HG02938 (cell line): ENCODE data around the gene HPS5.
A peak's percentile ranks its signal among the peaks of the same experiment; 100 is the strongest.

Experiments
- ATAC-seq: cut with Tn5 transposase; IDR thresholded peaks from one replicate; pipeline ENCODE4 v1.9.1; 2021; ENCODE audit warnings: mild to moderate bottlenecking, moderate library complexity; ENCODE audit not compliant: unreplicated experiment

HPS5 gene

GRCh38 chr11:18322818-18323570 lies 1.1 kb upstream of the HPS5 start:
- ATAC-seq = no peak

DNA sequence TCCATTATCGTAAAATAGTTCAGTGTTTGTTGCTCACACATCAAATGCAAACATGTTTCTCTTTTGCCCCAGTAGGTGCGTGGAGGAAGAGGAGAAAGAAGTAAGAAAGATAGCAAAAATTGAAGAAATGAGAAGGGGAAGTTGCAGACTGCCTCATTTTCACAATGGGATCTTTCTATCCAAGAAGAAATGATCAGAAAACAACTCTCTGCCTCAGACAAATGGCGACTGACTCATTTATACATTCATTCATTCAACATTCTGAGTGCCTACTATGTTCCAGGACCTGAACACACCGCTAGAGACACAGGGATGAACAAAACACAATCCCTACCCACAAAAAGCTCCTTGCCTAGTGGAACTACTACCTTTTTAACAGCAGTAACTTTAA lies 367 bp downstream of the HPS5 start:
- peak; percentile 4 for ATAC-seq

DNA sequence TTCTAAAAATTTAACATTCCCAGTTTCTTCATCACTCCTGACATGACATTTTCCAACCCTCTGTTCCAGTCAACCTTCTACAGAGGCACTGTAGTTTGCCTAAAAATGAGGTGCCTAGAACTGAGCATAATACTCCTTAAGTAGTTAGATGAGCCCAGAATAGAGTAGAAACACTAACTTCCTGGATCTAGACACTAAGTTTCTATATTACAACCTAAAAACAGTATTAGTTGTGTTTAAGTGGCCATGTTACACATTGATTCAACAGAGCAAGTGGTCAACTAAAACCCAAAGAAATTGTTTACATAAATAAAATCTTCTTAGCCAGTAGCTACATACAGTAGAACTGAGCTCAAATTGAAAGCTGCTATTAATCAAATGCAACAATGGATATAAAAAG lies 1.3 kb downstream of the HPS5 start:
- ATAC-seq = no peak

- ATAC-seq = no peak
Measured at GRCh38 chr11:18319914-18320313, 2.0 kb downstream of the HPS5 start.

DNA sequence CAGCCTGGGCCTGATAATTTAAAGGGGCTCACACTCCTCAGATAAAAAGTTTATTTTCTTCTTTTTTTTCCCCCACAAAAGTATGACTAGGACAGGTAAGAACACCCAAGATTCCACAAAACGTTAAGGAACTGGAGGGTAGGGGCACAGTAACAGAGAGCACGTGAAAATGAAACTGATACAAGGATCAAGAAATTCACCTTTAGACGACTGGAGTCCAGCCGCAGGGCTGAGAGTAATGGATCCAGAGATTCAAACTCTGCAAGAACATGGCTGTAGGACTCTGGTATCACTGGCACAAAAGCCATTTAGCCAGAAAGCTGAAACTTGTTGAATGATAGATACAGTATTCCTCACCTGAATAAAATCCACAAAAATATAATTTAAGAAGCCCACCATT lies 4.4 kb downstream of the HPS5 start:
- ATAC-seq = no peak

- no peak for ATAC-seq
Measured at GRCh38 chr11:18315893-18316292, 6.0 kb downstream of the HPS5 start.

DNA sequence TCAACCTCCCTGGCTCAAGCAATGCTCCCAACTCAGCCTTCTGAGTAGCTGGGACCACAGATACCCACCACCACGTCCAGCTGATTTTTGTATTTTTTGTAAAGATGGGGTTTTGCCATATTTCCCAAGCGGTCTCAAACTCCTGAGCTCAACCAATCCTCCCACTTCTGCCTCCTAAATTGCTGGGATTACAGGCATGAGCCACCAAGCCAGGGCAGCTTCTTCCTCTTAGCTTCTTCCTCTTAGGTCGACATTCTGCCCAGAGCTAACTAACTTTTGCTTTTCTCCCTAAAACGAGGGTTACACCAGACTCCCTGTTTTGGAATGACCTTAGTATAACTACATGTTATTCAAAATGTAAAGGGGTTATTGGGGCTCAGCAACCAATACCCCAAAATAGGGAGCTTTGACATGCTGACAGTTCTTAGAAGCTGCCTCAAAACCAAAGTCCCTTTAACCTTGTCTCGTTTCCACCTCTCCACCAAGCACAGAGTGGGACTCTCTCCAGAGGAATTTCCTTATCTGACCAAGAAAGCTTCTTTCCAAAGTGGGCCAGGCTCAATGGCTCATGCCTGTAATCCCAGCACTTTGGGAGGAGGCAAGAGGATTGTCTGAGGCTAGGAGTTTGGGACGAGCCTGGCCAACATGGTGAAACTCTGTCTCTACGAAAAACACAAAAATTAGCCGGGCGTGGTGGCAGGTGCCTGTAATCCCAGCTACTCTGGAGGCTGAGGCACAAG lies 7.0 kb downstream of the HPS5 start:
- no peak for ATAC-seq

DNA sequence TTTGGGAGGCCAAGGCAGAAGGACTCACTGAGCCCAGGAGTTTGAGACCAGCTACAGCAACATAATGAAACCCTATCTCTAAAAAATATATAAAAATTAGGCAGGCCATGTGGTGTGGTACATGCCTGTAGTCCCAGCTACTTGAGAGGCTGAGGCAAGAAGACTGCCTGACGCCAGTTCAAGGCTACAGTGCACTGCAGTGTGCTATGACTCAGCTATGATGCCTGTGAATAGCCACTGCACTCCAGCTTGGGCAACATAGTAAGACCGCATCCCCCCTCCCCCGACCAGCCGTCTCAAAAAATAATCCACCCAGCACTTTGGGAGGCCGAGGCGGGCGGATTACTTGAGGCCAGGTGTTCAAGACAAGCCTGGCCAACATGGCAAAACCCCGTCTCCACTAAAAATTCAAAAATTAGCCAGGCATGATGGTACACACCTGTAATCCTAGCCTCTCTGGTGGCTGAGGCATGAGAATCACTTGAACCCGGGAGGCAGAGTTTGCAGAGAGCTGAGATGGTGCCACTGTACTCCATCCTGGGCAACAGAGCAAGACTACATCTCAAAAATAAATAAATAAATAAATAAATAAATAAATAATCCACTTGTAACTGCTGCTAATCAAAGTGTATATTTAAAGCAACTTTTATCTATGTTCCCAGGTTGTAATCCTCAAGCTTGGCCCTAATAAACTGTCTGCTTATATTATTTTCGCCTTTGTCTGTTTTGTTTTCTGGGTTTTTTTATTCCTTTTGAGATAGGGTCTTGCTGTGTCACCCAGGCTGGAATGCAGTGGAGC lies 7.8 kb downstream of the HPS5 start:
- no peak for ATAC-seq

- no peak for ATAC-seq
Measured at GRCh38 chr11:18312663-18313420, 9.1 kb downstream of the HPS5 start.

GRCh38 chr11:18312012-18312411 lies 9.9 kb downstream of the HPS5 start:
- no peak for ATAC-seq

- ATAC-seq = peak; percentile 60
Measured at GRCh38 chr11:18310800-18311340, 11.1 kb downstream of the HPS5 start.

DNA sequence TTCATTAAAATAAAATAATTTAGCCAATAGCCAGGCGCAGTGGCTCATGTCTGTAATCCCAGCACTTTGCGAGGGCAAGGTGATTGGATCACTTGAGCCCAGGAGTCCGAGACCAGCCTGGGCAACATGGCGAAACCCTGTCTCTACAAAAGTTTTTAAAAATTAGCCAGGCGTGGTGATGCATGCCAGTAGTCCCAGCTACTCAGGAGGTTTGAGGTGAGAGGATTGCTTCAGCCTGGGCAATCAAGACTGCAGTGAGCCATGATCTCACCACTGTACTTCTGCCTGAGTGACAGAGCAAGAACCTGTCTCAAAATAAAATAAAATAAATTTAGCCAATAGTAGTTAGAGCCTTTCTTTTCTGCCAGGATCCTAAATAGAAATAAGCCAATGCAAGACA lies 12.2 kb downstream of the HPS5 start:
- ATAC-seq = no peak

GRCh38 chr11:18308242-18308641 lies 13.7 kb downstream of the HPS5 start:
- ATAC-seq = no peak

DNA sequence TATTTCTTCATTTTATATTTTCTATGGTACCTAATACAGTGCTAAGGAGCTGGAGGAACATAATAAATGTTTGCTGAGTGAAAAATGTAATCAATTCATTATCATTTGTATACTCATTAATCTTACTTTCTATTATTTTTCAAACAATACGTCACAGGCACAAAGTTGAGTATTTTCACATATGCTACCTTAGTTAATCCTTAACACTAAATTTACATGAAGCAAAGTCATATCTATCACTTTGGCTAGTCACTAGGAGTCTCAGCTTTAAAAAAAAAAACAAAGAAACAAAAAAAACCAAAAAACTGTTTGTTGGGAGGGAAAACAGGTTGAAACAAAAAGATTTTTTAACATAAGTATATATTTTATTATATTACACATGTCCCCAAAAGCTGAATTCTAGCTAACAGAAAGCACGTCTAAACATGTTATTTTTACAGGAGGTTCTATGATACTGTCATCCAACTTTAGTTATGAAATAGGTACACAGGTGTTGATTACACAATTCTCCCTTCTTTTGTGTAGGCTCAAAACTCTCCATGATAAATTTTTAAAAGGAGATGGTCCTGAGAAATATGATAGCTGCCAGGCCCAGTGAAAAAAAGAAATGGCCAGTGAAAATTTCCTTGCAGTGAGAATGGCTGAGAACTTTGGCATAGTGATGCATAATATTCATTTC lies 14.3 kb downstream of the HPS5 start:
- ATAC-seq = no peak

GRCh38 chr11:18304745-18305144 lies 17.2 kb downstream of the HPS5 start:
- no peak for ATAC-seq

GRCh38 chr11:18299721-18300120 lies 22.2 kb downstream of the HPS5 start:
- ATAC-seq = no peak

DNA sequence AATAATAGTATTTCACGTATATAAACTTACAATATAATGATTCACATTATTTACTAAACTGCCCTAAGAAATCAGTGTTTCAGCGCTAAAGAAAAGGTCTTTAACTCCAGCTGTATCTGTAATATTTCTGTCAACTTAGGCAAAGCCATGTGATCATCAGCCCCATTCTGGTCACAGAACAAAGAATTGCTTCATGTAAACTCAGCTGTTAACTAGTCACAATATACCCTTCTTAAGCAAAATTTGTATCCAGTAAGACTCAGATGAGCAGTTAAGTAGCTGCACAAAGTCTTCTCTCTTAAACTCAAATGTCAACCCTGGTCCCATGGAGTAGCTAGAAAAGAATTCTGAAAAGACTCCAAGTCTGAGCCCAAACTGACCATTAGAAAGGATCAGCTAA lies 26.6 kb downstream of the HPS5 start:
- ATAC-seq = no peak

- no peak for ATAC-seq
Measured at GRCh38 chr11:18294862-18295261, 27.1 kb downstream of the HPS5 start.

GRCh38 chr11:18288911-18289310 lies 33.0 kb downstream of the HPS5 start:
- no peak for ATAC-seq

- ATAC-seq = no peak
Measured at GRCh38 chr11:18285841-18286240, 36.1 kb downstream of the HPS5 start.
